Measurements from ENCODE around the gene FBXW9. TPM values are rescaled to one million over a fixed set of nuclear protein-coding genes. Genes with fewer than 3 reads are reported as not detected.

FBXW9 gene
- total and polyA plus RNA-seq, 2 of the 4 experiments (the other 2 are of a cell fraction) = 9.5 to 14.2 TPM

- H4K5ac ChIP-seq (ENCODE audit: low read depth, low read length) = no peak overlapping the region
- BruUV-seq (replicated peaks) = no TSS peak
- dilution Hi-C loops (cut with HindIII; ENCODE audit: low sequenced_read_pairs, unreplicated experiment) (no loop called here), in situ Hi-C loops (cut with MboI; ENCODE audit: low sequenced_read_pairs) (no loop called here), intact Hi-C loops (cut with micrococcal nuclease) (no loop called here)
- no peak overlapping the region for H2BK5ac ChIP-seq (ENCODE audit: low read depth, low read length, poor library complexity, severe bottlenecking)
- ATAC-seq (ENCODE audit: low read depth) (no peak), DNase-seq (no peak)
- H2AK5ac ChIP-seq (ENCODE audit: low read depth, low read length) = no peak overlapping the region
- no peak overlapping the region for H3K4ac ChIP-seq (ENCODE audit: low read depth, low read length)
- H3K36me3 ChIP-seq (ENCODE audit: control insufficient read depth, insufficient read depth, low read length) = peaks cover 9% of the 10 kb centered on the region
- no peak overlapping the region for H3K9ac ChIP-seq (ENCODE audit: low read depth, low read length)
- H3K14ac ChIP-seq (replicated peaks; ENCODE audit: low read depth, low read length) = no peak overlapping the region
- 0 out of 2 replicates have a peak, but pooled peaks cover 3% of the 10 kb centered on the region for H3K9me1 ChIP-seq (ENCODE audit: insufficient read depth, low read length)
- no peaks in the 10 kb centered on the region for H3K9me3 ChIP-seq (ENCODE audit: control insufficient read depth, insufficient read depth, low read length)
- H3K27ac ChIP-seq (ENCODE audit: insufficient read depth, low read length) = no peak overlapping the region
- H2AFZ ChIP-seq (replicated peaks; ENCODE audit: low read length, poor library complexity) = no peak overlapping the region
- no peak overlapping the region for H2BK20ac ChIP-seq (ENCODE audit: low read depth, low read length)
- POLR2A ChIA-PET (ENCODE audit: unreplicated experiment) = interaction anchor here (0.6 kb wide), 2 partner anchors 227 to 335 kb away, joined by 8 to 15 read pairs; no protein-coding TSS in a partner anchor
- CTCF ChIA-PET = no interaction called here
- no peak overlapping the region for H3K4me2 ChIP-seq (ENCODE audit: low read depth, low read length)
- H3K4me3 ChIP-seq (ENCODE audit: insufficient read depth, low read depth, low read length) = no peak overlapping the region
- H4K91ac ChIP-seq (ENCODE audit: insufficient read depth, low read depth, low read length) = no peak overlapping the region
- no peaks in the 10 kb centered on the region for H4K20me1 ChIP-seq (ENCODE audit: insufficient read depth, low read length)
- 0 out of 2 replicates have a peak, but pooled peaks cover 2% of the 10 kb centered on the region for H3K4me1 ChIP-seq (ENCODE audit: control insufficient read depth, insufficient read depth, low read length)
- H2BK120ac ChIP-seq (ENCODE audit: low read depth, low read length) = no peak overlapping the region
- H4K8ac ChIP-seq (ENCODE audit: low read depth in 2 of 2, low read length in 2 of 2) = no peak overlapping the region
- H3K79me1 ChIP-seq (ENCODE audit: low read depth in 1 of 2, low read length in 2 of 2) = no peaks in the 10 kb centered on the region
- TF ChIP-seq RAD21 (IDR thresholded peaks at IDR 0.05; ENCODE audit: low read length) (no peak), CEBPB (IDR thresholded peaks at IDR 0.05; ENCODE audit: low read depth, low read length) (no peak), CTCF (conservative IDR thresholded peaks at IDR 0.05; ENCODE audit: low read depth, low read length) (no peak), BHLHE40 (IDR thresholded peaks at IDR 0.05; ENCODE audit: low read depth, low read length) (no peak), RFX5 (IDR thresholded peaks at IDR 0.05; ENCODE audit: low read depth, low read length) (no peak), USF2 (IDR thresholded peaks at IDR 0.05; ENCODE audit: low read depth, low read length) (no peak), POLR2A (IDR thresholded peaks at IDR 0.05; ENCODE audit: low read depth, low read length) (no peak), MAFK (IDR thresholded peaks at IDR 0.05; ENCODE audit: low read depth, low read length) (no peak), FOS (IDR thresholded peaks at IDR 0.05; ENCODE audit: low read depth, low read length) (no peak), RCOR1 (IDR thresholded peaks at IDR 0.05; ENCODE audit: insufficient replicate concordance, low read length) (no peak), MXI1 (IDR thresholded peaks at IDR 0.05; ENCODE audit: borderline replicate concordance, low read depth, low read length) (no peak), NFE2L2 (IDR thresholded peaks at IDR 0.05; ENCODE audit: low read depth, low read length) (no peak), MAZ (IDR thresholded peaks at IDR 0.05; ENCODE audit: borderline replicate concordance, low read depth, low read length) (no peak), SMC3 (IDR thresholded peaks at IDR 0.05; ENCODE audit: low read depth, low read length) (no peak), ELK1 (IDR thresholded peaks at IDR 0.05; ENCODE audit: borderline replicate concordance, low read depth, low read length) (no peak), CHD1 (IDR thresholded peaks at IDR 0.05; ENCODE audit: low read depth, low read length) (no peak)
- no peak overlapping the region for H2AK9ac ChIP-seq (replicated peaks; ENCODE audit: low read depth, low read length, poor library complexity)
- H3K23ac ChIP-seq (ENCODE audit: low read depth, low read length) = no peak overlapping the region
- 90% methylated on average over 4 of the region's 10 CpGs; no CpG with 5 or more reads in 1 of the 2 experiments for WGBS, 2 experiments (ENCODE audit: extremely low coverage in 2 of 2, insufficient read length in 1 of 2)
- H2BK15ac ChIP-seq (ENCODE audit: low read depth, low read length) = no peak overlapping the region
- H3K56ac ChIP-seq (ENCODE audit: extremely low read depth, insufficient read depth, low read length) = no peak overlapping the region
- H3K18ac ChIP-seq (ENCODE audit: low read depth, low read length) = no peak overlapping the region
- H3K27me3 ChIP-seq (ENCODE audit: control insufficient read depth, insufficient read depth, low read length) = no peaks in the 10 kb centered on the region
Measured at GRCh38 chr19:12649941-12650340, 46.5 kb downstream of the FBXW9 start.

Data from IMR-90 (cell line).